HL-60 (cell line): Measurements from ENCODE around the gene LRRC25.

Experiments
- CTCF ChIP-seq: IDR thresholded peaks from one replicate; pipeline ENCODE4 v1.5.1; 2011; ENCODE audit warnings: low read length, control low read depth, inconsistent platforms; ENCODE audit not compliant: insufficient read depth
- GABPA ChIP-seq: IDR thresholded peaks from 2 replicates; pipeline ENCODE4 v1.6.1; 2012; ENCODE audit warnings: low read depth
- POLR2AphosphoS5 ChIP-seq: IDR thresholded peaks from 2 replicates; pipeline ENCODE4 v1.6.1; 2012; ENCODE audit warnings: low read depth

DNA sequence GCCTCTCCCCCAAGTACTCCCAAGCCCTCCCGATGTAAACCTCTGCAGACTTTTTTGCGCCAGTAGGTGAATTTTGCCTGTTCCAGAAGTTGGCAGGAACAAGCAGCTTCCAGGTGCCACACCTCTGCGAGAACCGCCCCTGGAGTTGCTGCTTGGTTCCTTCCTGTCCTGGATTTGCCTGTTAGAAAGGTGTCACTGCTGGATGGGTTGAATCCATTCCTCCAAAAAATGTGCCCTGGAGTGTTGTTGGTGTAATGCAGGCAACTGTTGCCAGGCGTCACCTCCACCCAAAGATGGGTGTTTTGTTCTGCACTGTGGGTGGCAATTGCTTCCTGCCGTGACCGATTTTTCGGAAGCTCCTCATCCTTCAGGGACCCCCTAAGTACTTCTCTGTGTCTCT is 51.3 kb downstream of the LRRC25 start:
- TF ChIP-seq POLR2AphosphoS5, result no peak
- TF ChIP-seq CTCF, result no peak
- no peak for TF ChIP-seq GABPA
